BJ (cell line): Measurements from ENCODE around the gene PTPN9. TPM values are rescaled to one million over a fixed set of nuclear protein-coding genes. Genes with fewer than 3 reads are reported as not detected.
"Not testable (repeated sequence)": the region's sequence is repeated elsewhere in the genome, so short reads cannot be mapped to it uniquely, and the experiment has no call there.

Experiments
- CTCF ChIA-PET: fragments of 350-600 bp; formaldehyde crosslinking; extraction: SDS; loops from one replicate; lab custom pipeline; 2021; ENCODE audit warnings: antibody characterized with exemption, inconsistent platforms; lab: Yijun Ruan, JAX
- POLR2A ChIA-PET: fragments of 300-600 bp; sonication (Branson Sonifier 250); formaldehyde crosslinking; extraction: SDS; loops from one replicate; lab custom pipeline; 2021; ENCODE audit warnings: antibody characterized with exemption; lab: Charles Lee
- DNase-seq: peaks from one replicate; pipeline ENCODE4 v3.0.0-alpha.2; 2011; ENCODE audit warnings: low read depth
- H3K27me3 ChIP-seq: 2 replicates; pipeline ENCODE4 v1.6.0; 2011; ENCODE audit warnings: low read length; ENCODE audit not compliant: control insufficient read depth, insufficient read depth
- H3K36me3 ChIP-seq: 2 replicates; pipeline ENCODE4 v1.5.1; 2011; ENCODE audit warnings: low read length; ENCODE audit not compliant: control insufficient read depth, insufficient read depth
- H3K4me3 ChIP-seq: 2 replicates; pipeline ENCODE4 v1.5.1; 2011; ENCODE audit warnings: low read depth, mild to moderate bottlenecking, control low read depth, low read length
- polyA plus RNA-seq: library from polyadenylated mRNA; depleted of rRNA; stranded (reverse); fragments of >200 nt; gene quantifications from 2 replicates; pipeline ENCODE4 v1.2.3, GENCODE V29; 2011
- TF ChIP-seq, protein P1 (sequence below): IDR thresholded peaks from 2 replicates; pipeline ENCODE4 v1.5.1; 2011; ENCODE audit warnings: low read depth, mild to moderate bottlenecking, control low read depth, inconsistent platforms, low read length, moderate library complexity; ENCODE audit not compliant: insufficient read depth

Gene PTPN9
- polyA plus RNA-seq, 1 experiment = 55.5 TPM

DNA sequence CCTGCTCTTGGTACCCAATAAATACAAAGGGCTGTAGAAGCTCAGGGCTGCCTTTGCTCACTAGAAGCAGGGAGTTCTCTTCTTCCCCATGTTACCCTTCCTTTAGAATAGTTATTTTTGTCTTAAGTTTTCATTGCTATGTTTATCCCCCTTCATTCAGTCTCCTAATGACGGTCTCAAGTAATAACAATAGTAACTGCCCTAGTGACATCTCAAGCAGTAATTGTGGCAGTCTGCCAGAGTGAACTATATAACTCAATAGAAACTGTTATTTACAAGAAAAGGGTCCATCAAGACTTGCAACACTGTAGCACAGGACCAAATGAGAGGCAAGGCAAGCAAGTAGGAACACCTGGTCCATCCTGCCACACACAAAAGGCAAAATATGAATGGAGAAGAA, 95.2 kb downstream of the PTPN9 start:
- CTCF ChIA-PET = interaction anchor here (0.6 to 1.2 kb wide), 2 partner anchors 10 to 18 kb away, joined by 3 to 4 read pairs; no protein-coding TSS in a partner anchor
- Histone ChIP-seq H3K4me3 (no peak overlapping the region), H3K36me3 (peaks cover 1% of the 10 kb centered on the region; the same call in 1 of the 2 replicates), H3K27me3 (no peaks in the 10 kb centered on the region)
- no peak for DNase-seq
- TF ChIP-seq, protein P1, sequence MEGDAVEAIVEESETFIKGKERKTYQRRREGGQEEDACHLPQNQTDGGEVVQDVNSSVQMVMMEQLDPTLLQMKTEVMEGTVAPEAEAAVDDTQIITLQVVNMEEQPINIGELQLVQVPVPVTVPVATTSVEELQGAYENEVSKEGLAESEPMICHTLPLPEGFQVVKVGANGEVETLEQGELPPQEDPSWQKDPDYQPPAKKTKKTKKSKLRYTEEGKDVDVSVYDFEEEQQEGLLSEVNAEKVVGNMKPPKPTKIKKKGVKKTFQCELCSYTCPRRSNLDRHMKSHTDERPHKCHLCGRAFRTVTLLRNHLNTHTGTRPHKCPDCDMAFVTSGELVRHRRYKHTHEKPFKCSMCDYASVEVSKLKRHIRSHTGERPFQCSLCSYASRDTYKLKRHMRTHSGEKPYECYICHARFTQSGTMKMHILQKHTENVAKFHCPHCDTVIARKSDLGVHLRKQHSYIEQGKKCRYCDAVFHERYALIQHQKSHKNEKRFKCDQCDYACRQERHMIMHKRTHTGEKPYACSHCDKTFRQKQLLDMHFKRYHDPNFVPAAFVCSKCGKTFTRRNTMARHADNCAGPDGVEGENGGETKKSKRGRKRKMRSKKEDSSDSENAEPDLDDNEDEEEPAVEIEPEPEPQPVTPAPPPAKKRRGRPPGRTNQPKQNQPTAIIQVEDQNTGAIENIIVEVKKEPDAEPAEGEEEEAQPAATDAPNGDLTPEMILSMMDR = no peak
- POLR2A ChIA-PET = no interaction called here

DNA sequence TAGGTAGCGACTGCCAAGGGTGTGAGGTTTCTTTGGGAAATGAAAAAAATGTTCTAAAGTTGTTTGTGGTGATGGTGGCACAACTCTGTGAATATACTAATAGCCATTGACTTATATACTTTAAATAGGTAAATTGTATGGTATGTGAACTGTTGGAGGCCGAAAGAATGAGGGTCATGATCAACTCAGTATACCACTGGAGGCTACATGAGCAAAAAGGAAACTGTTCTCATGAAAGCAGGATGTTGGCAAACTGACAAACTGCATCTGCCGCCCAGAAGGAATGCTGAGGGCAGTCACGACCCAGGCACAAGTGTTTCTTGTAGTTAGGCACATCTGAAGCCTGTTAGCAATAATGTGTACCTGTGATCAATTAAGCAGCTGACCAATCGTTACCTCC, 95.6 kb downstream of the PTPN9 start:
- H3K27me3 ChIP-seq, H3K4me3 ChIP-seq, DNase-seq, H3K36me3 ChIP-seq, POLR2A ChIA-PET: not testable (repeated sequence)
- CTCF ChIA-PET = interaction anchor here (0.6 kb wide), 1 partner anchor 18 kb away, joined by 3 read pairs; no protein-coding TSS in a partner anchor

DNA sequence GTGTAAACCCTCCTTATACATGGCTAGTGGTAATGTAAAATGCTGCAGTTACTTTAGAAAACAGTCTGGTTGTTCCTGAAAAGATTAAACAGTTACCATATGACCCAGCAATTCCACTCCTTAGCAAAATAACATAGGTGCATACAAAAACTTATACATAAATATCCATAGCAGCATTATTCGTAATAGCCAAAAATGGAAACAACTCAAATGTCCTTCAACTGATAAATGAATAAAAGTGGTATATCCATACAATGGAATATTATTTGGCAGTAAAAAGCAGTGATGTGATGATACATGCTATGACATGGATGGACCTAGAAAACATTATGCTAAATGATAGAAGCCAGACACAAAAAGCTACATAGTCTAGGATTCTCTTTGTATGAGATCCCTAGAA, 96.0 kb downstream of the PTPN9 start:
- TF ChIP-seq, protein P1 = no peak
- DNase-seq = no peak
- POLR2A ChIA-PET = no interaction called here
- Histone ChIP-seq H3K27me3 (no peaks in the 10 kb centered on the region), H3K4me3 (no peak overlapping the region), H3K36me3 (peaks cover 4% of the 10 kb centered on the region)
- CTCF ChIA-PET = interaction anchor here (0.6 kb wide), 1 partner anchor 19 kb away, joined by 3 read pairs; no protein-coding TSS in a partner anchor

DNA sequence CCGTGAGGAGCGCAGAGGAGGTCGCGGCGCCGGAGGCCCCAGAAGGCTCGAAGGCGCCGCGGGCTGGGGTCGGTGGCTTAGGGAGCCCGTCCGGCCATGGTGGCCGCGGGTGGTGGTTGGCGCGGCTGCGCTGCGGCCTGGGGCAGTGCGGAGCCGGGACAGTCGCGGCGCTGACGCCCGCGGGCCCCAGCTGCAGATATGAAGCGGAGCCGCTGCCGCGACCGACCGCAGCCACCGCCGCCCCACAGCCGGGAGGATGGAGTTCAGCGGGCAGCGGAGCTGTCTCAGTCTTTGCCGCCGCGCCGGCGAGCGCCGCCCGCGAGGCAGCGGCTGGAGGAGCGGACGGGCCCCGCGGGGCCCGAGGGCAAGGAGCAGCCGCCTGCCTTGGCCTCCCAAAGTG, 98.7 kb downstream of the PTPN9 start:
- H3K27me3 ChIP-seq, POLR2A ChIA-PET, CTCF ChIA-PET, DNase-seq, H3K36me3 ChIP-seq, H3K4me3 ChIP-seq: not testable (repeated sequence)

DNA sequence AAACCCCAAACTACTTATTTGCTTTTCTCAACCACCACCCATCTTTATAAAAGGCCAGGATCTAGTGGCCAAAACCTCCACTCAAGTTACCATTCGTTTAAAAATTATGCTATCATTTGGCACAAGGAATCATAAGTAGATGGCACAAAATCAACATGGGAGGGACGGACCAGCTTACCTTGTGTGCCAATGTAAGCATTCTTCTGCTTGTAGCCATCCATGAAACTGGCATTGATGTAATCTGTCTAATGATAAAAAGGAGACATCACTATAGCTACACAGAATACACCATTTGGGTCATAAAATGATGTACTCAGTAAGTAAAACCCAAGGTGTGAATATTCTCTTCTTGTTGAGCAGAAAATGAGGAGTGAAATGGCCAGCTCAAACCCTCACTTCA, 99.4 kb downstream of the PTPN9 start:
- TF ChIP-seq, protein P1 = no peak
- H3K36me3 ChIP-seq = peaks cover 5% of the 10 kb centered on the region
- no peak for DNase-seq
- H3K4me3 ChIP-seq = no peak overlapping the region
- H3K27me3 ChIP-seq = no peaks in the 10 kb centered on the region
- POLR2A ChIA-PET = no interaction called here
- CTCF ChIA-PET = no interaction called here

DNA sequence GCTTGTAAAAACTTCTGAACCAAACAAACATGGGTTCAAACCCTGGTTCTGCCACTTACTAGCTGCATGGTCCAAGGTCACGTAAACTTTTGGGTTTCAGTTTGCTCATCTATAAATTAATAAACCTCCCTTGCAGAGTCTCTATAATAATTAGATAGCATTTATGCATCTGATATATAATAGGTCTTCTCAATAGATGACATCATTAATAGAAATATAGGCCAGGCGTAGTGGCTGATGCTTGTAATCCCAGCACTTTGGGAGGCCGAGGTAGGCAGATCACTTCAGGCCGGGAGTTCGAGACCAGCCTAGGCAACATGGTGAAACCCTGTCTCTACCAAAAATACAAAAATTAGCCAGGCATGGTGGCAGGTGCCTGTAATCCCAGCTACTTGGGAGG, 102.0 kb downstream of the PTPN9 start:
- POLR2A ChIA-PET, CTCF ChIA-PET: not testable (repeated sequence)

DNA sequence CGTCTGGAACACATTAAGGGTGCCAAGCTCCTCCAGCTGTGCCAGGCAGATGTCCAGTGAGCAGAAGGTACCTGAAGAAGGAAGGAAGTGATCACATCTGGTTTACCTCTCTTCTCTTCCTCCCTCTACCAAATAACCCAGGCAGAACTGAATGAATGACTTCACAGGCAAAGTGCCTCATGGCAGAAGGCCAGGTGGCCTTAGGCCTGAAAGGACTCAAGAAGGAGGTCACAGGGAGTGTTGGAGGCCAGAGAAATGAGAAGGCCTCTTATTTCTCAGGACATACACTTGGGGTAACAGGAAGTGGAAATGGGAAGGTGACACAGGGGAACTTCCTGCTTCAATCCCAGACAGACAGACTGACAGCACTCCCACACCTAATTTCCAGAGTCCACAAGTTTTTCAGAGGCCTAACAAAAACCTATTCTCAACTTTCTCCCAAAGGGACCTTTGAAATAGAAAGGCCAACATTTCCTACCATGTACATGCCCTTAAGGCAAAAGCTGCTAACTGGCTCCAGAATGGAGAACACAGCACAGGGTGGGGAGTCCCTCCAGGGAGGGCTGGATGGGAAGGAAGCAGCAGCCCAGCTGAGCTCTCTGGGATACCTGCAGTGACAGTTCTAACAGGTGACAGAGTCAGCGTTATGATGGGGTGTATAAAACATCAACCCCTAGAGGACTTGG, 110.1 kb downstream of the PTPN9 start:
- H3K4me3 ChIP-seq = no peak overlapping the region
- POLR2A ChIA-PET = no interaction called here
- CTCF ChIA-PET = no interaction called here

More for the DNA sequence above, 102.0 kb downstream of the PTPN9 start:
- H3K4me3 ChIP-seq, H3K27me3 ChIP-seq, H3K36me3 ChIP-seq, DNase-seq: not testable (repeated sequence)

More for the DNA sequence above, 110.1 kb downstream of the PTPN9 start:
- no peaks in the 10 kb centered on the region for H3K27me3 ChIP-seq
- H3K36me3 ChIP-seq = peaks cover 19% of the 10 kb centered on the region
- TF ChIP-seq, protein P1 = no peak
- no peak for DNase-seq
